HG03139 (cell line): ENCODE results near the gene CD320.
A peak's percentile ranks its signal among the peaks of the same experiment; 100 is the strongest.
"Not testable (repeated sequence)": the region's sequence is repeated elsewhere in the genome, so short reads cannot be mapped to it uniquely, and the experiment has no call there.

ENCODE experiments used
- ATAC-seq: cut with Tn5 transposase; IDR thresholded peaks from one replicate; pipeline ENCODE4 v1.9.1; 2021; ENCODE audit not compliant: unreplicated experiment

The CD320 gene

DNA sequence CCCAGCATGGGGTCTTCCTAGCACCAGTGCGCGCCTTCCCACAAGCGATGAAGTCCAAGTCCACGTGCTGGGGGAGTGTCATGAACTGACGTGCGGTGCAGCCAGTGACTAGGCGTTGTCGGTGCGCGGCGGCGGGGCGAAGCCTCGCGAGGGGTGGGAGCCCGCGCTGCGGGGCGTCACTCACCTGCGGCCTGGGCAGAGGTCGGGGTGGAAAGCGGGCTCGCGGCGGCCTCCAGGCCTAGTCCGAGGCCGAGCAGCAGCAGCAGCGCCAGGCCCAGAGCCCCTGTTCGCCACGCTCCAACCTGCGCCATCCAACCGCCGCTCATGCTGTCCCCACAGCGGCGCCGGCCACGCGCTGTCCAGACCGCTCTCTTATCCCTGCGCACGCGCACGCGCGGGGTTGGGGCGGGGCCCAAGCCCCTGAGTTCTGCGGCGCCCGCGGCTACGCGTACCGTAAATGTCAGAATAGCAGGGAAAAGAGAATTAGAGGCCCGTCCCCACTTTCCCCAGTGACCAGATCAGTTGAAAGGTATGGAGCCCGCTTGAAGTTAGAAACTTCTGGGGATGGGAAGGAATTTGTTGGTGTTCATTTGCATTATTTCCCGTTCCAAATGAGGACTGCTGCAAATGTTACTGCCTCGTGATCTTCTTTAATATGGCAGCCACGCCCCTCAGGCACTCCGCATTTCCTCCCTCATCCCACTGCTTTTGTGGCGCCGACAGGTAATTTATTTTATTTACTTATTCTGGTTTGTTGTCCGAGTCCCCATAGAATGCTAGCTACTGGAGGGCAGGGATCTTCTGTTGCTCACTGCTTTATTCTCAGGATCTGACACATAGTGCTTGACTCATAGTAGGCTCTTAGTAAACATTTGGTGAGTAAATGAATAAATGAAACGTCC lies at the start of gene CD320:
Gene CD320, minus strand, starts transcription at position 394 of the 902 bp plus-strand sequence. Its CDS starts 68 bp downstream, at position 326.
- peak; percentile 68 for ATAC-seq

DNA sequence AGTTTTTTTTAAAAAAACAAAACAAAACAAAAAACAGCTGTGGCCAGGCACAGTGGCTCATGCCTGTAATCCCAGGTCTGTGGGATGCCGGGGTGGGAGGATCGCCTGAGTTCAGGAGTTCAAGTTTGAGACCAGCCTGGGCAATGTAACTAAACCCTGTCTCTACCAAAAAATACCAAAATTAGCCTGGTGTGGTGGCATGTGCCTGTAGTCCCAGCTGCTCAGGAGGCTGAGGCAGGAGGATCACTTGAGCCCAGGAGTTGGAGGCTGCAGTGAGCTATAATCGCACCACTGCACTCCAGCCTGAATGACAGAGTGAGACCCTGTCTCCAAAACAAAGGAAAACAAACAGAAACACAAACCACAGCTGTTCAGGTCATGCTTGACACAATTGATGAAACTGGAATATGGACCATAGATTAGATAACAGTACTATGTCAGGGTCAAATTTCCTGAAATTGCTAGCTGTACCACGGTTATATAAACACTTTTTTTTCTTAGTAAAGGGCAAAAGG lies 48.9 kb upstream of the CD320 start:
- ATAC-seq, result no peak

DNA sequence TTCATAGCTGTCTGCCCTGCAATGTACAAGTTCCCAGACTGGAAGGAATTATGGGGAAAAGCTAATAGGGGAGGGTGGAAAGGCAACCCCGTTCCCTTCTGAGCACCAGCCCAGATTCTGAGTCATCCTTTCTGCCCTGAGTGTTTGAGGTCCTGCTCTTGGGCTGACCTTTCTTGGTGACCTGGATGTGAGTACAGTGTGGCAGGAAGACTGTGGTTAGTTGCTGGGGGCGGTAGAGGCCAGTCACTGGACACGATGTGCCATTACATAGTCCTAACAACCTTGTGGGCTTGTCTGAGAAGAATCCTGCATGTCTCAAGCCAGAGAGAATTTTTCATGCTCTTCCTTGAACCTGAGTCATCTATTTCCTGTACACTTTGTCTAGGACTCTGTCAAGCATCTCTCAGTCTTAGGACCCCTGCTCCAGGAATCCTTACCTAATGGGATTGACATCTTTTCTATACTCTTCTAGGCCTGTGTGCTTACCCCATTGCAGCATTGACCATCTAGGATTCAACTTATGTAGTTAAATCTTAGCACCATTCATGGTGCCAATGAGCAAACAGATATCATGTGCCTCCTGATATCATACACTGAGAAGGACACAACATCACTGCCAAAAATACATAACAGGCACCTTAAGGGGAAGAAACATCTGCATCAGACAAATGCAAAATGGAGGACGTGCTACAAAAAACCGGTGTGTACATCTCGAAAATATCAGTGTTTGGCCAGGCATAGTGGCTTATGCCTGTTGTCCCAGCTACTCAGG lies 47.7 kb upstream of the CD320 start:
- no peak for ATAC-seq

DNA sequence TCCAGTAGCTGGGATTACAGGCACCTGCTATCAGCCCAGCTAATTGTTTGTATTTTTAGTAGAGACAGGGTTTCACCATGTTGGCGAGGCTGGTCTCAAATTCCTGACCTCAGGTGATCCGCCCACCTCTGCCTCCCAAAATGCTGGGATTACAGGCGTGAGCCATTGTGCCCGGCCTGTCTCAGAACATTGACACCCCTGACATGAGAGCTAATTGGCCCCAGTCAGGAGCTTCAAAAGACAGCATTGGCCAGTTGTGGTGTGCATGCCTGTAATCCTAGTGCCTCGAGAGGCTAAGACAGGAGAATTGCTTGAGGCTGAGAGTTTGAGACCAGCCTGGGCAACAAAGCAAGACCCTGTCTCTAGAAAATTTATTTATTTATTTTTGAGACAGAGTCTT lies 44.7 kb upstream of the CD320 start:
- ATAC-seq, result not testable (repeated sequence)

DNA sequence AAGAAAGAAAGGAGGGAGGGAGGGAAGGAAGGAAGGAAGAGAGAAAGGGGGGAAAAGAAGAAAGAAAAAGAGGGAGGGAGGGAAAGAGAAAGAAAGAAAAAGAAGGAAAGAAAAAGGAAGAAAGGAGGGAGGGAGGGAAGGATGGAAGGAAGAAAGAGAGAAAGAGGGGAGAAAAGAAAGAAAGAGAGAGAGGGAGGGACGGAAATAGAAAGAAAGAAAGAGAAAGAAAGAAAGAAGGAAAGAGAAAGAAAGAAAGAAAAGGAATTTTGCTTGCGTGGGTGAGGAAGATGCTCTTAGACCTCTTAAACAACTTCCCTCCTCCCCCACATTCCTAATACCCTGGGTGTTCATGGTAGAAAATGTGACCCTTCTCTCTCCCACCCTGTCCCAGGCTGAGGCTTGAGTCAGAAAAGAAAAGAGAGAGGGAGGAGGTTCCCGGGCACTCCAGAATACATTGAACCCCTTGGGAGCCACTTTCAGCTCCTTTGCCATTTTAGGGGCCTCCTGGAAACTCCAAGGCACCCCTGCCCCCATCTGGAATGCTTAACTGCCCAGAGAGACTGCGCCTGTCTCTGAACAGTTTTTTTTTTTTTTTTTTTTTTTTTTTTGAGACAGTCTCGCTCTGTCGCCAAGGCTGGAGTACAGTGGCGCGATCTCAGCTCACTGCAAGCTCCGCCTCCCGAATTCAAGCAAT lies 44.1 kb upstream of the CD320 start:
- ATAC-seq, result no peak

DNA sequence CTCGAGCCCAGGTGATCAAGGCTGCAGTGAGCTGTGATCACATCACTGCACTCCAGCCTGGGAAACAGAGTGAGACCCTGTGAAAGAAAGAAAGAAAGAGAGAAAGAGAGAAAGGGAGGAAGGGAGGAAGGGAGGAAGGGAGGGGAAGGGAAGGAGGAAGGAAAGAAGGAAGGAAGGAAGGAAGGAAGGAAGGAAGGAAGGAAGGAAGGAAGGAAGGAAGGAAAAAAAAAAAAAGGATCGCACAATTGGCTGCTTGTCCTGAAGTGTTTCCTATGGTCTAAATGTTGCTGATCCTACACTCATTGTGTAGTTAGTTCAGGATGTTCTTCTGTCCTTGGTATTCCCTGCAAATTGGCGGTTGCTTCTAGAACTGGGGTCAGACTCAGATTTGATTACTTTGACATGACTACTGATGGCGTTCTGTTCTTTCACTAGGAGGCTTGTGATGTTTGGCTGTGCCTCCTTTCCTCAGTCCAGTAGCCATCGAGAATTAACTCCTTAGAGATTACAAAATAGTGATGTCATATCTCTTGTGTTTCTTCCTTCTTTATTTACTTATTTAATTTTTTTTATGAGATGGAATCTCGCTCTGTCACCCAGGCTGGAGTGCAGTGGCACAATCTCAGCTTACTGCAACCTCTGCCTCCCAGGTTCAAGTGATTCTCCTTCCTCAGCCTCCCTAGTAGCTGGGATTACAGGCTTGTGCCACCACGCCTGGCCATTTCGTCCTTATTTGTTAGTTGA lies 41.6 kb upstream of the CD320 start:
- not testable (repeated sequence) for ATAC-seq

DNA sequence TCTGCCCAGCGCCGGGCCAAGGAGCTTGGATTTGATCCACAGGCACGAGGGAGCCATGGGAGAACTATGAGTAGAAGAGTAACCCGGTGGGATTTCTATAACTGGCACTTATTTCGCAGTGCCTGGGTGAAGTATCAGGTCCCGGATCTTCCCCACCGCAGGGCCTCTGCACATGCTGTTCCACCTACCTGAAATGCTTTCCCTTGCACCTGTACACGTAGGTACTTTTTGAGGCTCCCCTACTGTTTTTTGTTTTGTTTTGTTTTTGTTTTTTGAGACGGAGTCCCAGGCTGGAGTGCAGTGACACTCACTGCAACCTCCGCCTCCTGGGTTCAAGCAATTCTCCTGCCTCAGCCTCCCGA lies 35.3 kb upstream of the CD320 start:
- ATAC-seq, result no peak

DNA sequence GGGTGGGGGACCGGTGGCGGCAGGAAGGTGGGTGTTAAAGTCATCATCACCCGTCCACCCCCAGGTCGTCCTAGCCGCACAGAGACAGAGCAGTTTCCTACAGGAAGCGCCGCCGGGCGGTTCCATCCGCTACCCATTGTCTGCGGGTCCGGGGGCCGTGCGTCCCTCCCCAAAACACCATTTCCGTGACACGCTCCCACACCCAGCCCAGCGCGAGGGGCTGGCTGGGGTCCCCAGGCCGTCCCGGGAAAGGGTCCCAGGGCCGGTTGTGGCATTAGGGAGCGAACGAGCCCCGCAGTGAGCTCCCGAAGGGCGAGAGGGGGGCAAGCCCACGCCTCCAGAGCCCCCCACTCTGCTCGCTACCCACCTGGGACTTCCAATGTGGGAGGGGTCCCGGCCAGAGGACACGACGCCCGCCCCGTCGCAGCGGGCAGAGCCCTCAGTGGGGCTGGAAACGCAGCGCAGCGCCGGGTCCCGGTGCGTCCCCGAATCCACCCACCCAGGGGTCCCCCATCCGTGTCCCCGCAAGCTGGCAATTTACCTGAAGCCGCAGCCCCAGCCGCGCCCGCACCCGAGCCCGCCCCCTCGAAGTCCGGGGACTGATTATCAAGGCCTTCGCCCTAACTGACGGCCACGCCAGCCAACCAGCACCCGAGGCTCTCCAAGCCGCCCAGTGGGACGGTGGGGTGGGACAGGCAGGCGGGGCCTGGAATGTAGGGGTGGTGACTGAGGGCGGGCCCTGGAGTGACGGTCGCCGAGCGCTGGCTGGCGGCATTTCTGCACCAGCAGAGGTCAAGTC lies 34.7 kb upstream of the CD320 start, which contains the start of gene KANK3:
Gene KANK3, minus strand, starts transcription at position 579 of the 799 bp plus-strand sequence. CDS start 5,434 bp downstream, outside the sequence.
- peak; percentile 91 for ATAC-seq

DNA sequence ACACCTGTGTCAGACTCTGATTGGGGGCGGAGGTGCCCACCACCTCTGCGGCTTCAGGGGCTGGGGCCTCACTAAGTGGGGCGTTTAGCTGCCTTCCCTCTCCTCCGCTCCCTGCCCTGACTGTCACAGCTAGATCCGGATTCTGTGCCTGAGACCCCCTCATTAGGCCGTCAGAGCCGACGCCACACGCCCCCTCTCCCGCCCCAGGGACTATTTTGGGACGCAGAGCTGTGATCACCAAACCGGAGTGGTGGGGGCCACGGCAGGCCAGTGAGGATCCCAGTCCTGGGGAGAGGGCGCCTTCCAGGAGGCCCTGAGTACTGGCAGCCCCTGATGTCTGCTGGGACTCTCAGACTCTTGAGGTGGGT lies 34.1 kb upstream of the CD320 start:
- no peak for ATAC-seq

DNA sequence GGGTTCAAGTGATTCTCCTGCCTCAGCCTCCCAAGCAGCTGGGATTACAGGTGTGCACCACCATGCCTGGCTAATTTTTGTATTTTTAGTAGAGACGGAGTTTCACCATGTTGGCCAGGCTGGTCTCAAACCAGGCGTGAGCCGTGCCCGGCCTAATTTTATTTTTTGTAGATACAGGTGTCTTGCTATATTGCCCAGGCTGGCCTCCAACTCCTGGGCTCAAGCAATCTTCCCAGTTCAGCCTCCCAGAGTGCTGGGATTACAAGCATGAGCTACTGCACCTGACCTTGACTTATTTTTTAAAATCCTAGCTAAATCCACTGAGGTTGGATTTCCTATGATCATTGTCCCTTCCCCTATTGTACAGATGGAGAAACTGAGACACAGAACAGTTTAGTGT lies 33.3 kb upstream of the CD320 start:
- not testable (repeated sequence) for ATAC-seq

DNA sequence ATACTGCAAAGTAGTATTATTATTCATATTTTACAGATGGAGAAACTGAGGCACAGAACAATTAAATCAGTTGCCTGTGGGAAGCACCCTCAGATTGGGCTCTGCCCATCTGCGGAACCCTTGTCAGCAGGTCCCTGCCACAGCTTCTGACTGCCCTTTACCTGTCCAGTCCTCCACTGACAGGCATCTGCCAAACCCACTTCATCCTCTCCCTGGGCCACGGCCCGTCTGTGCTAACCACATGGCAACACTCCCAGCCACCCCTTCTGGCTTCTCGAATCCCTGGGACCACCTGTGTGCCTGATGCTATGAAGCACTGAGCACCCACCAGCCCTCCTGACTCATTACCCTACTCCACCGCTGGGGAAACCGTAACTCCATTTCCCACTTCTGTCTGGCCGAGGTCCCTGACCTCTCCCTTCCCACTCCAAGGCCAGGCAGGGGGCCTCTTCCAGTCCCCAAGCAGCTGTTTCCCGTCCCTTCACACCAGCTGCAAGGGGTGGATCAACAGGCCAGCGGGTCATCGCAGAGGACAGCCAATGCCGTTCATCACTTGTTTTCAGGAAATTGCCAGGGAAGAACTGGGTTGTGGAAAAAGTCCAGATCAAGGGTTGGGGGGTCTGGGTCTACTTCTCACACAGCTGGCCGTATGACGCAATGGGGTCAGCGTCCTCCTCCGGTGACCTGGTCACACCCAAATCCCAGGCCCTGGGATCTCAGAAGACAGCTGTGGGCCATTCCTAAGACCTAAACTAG lies 32.4 kb upstream of the CD320 start:
- ATAC-seq, result no peak

DNA sequence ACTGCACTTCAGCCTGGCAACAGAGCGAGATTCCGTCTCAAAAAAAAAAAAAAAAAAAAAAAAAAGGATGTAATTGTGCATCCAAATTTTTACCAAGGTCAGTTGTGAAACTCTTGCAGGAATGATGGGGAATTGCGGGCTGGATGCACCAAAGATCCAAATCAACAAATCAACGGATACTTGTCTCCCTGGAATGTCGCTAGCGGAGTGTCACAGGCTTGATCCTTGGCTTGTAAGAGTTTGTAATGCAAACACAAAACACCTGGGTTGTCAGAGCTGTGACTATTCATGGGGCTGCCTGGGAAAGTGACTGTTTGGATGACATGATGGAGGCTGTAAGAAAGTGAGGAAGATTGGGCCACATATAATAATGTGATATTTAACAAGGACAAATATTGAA lies 30.7 kb upstream of the CD320 start:
- no peak for ATAC-seq

DNA sequence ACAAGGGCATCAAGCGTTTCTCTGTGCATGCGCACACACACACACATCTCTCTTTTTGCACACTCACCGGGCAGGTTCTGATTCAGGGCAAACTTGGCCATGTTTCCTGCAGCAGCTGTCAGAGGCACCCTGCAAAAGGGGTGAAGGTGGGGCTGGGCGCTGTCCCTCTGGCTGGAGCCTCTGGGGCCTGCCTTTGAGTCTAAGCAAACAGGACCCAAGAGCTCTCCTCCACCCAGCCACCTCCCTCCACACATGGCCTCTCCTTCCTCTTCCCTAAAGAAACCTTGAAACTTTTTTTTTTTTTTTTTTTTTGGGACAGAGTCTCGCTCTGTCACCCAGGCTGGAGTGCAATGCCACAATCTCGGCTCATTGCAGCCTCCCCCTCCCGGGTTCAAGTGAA lies 29.6 kb upstream of the CD320 start:
- no peak for ATAC-seq

DNA sequence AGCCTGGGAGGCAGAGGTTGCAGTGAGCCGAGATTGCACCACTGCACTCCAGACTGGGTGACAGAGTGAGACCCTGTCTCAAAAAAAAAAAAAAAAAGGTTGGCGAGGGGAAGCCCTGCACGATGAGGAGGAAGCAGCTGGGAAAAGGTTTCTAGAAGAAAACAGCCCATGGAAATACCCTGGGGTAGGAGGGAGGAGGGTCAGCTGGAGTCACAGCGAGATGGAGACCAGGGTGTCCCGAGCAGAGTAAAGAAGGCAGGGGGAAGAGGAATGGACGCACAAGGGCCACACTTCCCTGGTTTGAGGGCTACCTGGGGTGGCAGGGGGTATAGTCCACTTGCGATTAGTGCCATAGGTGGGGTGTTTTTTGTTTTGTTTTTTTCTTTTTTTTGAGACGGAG lies 28.5 kb upstream of the CD320 start:
- no peak for ATAC-seq

DNA sequence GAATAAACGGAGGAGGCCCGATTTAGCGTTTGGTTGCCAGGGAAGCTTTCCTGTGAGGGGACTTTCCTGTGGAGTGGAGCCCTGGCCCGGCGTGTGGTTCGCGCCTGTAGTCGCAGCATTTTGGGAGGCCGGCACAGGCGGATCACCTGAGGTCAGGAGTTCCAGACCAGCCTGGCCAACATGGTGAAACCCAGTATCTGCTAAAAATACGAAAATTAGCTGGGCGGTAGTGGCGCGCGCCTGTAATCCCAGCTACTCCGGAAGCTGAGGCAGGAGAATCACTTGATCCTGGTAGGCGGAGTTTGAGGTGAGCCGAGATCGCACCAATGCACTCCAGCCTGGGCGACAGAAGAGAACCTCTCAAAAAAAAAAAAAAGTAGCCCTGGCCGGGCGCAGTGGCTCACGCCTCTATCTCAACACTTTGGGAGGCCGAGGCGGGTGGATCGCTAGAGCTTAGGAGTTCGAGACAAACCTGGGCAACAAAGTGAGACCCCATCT lies 28.0 kb upstream of the CD320 start:
- ATAC-seq, result no peak

DNA sequence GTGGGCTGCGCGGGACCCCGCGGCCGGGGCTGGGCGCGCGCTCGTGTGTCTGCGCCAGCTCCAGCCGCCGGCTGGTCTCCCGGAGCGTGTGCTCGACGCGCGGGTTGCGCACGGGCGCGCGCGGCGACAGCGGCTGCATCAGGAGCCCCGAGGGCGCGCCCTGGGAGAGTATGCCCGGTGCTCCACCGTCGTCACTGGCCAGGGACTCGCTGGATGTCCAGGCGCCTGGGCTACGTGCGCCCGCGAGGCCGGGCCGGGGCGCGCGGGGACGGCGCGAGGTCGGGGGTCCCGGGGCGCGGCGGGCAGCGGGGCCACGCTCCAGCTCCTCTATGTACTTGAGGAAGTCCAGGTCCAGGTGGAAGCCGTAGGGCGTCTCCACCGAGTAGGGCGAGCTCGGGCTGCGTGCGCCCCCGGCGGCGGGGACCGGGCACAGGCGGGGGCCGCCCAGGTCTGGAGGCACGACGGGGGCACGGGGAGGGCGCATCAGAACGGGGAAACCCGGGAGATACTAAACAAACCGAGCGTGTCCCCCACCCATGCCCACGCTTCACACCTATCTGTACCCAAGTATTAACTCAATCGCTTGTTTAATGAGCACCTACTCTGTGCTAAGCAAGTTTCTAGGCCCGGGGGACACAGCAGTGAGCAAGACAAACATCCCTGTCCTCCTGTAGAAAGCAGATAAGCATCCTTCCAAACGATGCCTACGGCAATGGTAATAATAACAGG lies 27.3 kb upstream of the CD320 start:
- no peak for ATAC-seq

DNA sequence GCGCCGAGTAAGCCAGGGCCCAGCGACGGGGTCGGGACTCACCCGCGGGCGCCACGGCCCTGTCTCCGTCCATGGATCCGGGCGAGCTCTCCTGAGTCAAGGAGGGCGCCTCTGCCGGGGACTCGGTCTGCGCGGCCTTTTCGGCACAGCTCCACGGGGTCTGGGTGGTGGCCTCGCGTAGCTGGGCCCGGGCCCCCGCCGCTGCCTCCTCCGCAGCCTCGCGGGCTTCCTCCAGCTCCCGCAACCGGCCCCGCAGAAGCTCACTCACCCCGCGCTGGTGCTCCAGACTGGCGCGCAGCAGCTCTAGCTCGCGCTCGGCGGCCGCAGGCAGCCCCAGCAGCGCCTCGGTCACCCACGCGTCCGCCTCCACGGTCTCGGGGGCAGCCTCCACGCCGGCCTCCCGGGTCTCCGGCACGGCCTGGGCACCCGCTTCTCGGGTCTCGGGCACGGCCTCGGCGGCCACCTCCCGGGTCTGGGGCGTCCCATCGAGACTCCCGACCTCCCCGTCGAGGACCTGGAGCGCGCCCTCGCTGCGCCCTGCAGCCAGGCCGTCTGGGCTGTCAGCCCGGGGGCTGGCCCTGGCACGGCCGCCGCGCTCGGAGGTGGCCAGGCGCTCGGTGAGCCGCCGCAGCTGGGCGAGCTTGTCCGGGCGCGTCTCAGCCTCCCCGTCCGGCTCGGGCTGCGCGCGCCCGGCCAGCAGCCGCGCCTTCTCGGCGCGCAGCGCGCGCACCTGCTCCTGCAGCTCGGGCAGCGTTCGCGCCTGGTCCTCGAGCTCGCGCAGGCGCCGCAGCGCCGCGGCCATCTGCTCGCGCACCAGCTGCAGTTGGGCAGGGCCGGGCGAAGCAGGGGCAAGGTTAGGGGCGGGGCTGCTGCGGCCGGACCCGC lies 26.5 kb upstream of the CD320 start:
- ATAC-seq, result no peak
